ENCODE measurements around the gene EIF4G1. TPM values are rescaled to one million over a fixed set of nuclear protein-coding genes. Genes with fewer than 3 reads are reported as not detected.

Gene EIF4G1
- total and polyA plus RNA-seq, 10 of the 15 experiments (the other 5 are each of a cell fraction or from before 2014, with no cell fraction given) = 5.7 to 462 (median 237) TPM

DNA sequence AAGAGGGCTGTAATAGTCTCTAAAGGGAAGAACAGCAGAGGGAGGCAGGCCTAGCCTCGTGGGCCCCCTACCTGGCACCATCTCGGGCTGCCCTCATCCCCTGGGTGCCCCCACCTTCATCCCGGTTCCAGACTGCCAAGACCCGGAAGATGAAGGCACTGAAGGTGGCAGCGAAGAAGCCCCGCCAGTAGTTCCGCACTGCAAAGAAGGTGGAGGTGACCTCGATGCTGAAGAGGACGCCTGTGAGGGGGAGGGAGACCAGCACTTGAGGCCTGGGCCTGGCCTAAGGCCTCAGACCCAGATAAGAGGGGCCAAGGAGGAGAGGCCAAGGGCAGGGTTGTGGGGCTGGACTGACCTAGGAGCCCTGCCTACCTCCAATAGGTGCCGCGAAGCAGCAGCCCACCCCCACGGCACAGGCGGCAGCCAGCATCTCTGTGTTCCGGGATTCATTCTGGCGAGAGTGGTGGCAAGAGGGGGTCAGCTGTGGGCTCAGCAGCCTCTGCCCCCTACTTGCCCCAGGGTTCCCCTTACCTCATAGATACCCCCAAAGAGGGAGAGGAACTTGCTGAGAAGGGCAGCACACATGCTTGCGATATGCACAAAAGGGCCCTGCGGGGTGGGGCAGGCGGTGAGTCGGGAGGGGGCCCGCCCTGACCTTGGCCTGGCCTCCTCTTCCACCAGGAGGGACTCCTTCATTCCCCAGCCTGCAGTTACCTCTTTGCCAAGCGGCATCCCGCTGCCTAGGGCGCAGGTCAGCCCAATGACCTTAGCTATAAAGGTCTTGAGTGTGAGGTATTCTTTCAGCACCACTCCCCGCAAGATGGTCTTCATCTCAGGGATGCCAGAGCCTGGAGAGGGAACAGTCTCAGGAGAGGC is 43.1 kb downstream of the EIF4G1 start (continued):
- no peak for TF ChIP-seq GABPA (IDR thresholded peaks at IDR 0.05; ENCODE audit: low read depth)

DNA sequence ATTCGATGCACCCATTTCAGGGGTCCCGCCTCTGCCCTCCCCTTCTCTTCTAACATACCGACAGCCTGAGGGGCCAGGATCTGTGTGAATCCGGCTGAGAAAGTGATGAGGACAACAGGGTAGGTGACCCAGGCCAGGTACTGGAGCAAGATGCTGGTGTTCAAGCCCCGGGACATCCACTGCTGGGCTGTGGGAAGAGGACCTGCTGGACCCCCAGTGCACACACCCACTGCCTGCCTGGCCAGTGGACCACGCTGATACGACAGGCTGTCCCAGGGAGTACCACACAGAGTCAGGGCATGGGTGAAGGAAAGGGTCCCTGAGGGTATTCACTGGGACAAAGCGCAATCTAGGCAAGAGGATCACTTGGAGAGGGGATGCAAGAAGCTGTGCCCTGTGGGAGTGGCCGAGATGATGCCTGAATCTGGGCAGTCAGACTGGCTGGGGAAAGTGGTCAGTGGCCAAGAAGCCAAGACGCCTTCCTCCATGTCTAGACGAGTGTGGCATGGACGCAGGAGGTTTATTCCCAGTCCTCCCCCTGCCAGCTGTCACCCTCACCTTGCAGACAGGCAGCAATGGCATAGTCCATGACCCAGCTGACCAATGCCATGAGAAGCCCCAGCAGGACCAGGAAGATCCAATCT is 43.8 kb downstream of the EIF4G1 start:
- no peaks in the 10 kb centered on the region for H3K9me3 ChIP-seq (replicated peaks; ENCODE audit: control insufficient read depth, insufficient read depth, low read length)
- WGBS (ENCODE audit: insufficient coverage, insufficient replicate concordance, low lambda C conversion rate, missing lambda C conversion rate) = 59% methylated on average over 12 of the region's 12 CpGs
- H3K36me3 ChIP-seq (ENCODE audit: control insufficient read depth in 2 of 2, insufficient read depth in 2 of 2, low read length in 1 of 2) = no peaks in the 10 kb centered on the region
- H3K4me1 ChIP-seq (ENCODE audit: control insufficient read depth, insufficient read depth, low read length) = peaks cover 6% of the 10 kb centered on the region
- H3K79me2 ChIP-seq (ENCODE audit: control insufficient read depth, insufficient read depth, low read length) = peaks cover under 1% of the 10 kb centered on the region
- POLR2A ChIA-PET = no interaction called here
- BruUV-seq (replicated peaks) = no TSS peak
- no peak overlapping the region for H3K4me3 ChIP-seq
- intact Hi-C loops (cut with micrococcal nuclease; ENCODE audit: unreplicated experiment) = no loop called here
- TF ChIP-seq, protein P1, sequence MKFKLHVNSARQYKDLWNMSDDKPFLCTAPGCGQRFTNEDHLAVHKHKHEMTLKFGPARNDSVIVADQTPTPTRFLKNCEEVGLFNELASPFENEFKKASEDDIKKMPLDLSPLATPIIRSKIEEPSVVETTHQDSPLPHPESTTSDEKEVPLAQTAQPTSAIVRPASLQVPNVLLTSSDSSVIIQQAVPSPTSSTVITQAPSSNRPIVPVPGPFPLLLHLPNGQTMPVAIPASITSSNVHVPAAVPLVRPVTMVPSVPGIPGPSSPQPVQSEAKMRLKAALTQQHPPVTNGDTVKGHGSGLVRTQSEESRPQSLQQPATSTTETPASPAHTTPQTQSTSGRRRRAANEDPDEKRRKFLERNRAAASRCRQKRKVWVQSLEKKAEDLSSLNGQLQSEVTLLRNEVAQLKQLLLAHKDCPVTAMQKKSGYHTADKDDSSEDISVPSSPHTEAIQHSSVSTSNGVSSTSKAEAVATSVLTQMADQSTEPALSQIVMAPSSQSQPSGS (IDR thresholded peaks at IDR 0.05; ENCODE audit: low read length) = no peak
- TF ChIP-seq, protein P2, sequence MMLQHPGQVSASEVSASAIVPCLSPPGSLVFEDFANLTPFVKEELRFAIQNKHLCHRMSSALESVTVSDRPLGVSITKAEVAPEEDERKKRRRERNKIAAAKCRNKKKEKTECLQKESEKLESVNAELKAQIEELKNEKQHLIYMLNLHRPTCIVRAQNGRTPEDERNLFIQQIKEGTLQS (IDR thresholded peaks at IDR 0.05; ENCODE audit: borderline replicate concordance, extremely low read depth, low read depth, low read length) = no peak
- TF ChIP-seq, protein P3, sequence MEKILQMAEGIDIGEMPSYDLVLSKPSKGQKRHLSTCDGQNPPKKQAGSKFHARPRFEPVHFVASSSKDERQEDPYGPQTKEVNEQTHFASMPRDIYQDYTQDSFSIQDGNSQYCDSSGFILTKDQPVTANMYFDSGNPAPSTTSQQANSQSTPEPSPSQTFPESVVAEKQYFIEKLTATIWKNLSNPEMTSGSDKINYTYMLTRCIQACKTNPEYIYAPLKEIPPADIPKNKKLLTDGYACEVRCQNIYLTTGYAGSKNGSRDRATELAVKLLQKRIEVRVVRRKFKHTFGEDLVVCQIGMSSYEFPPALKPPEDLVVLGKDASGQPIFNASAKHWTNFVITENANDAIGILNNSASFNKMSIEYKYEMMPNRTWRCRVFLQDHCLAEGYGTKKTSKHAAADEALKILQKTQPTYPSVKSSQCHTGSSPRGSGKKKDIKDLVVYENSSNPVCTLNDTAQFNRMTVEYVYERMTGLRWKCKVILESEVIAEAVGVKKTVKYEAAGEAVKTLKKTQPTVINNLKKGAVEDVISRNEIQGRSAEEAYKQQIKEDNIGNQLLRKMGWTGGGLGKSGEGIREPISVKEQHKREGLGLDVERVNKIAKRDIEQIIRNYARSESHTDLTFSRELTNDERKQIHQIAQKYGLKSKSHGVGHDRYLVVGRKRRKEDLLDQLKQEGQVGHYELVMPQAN (conservative IDR thresholded peaks at IDR 0.05) = no peak
- H3K27me3 ChIP-seq (replicated peaks in 1 of 2; ENCODE audit: control insufficient read depth in 2 of 2, insufficient read depth in 2 of 2, low read length in 1 of 2) = no peaks in the 10 kb centered on the region; a peak in 1 of 4 replicates
- RAD21 ChIA-PET (ENCODE audit: unreplicated experiment) = no interaction called here
- H3K4me2 ChIP-seq (ENCODE audit: control insufficient read depth, insufficient read depth) = no peak overlapping the region
- no peaks in the 10 kb centered on the region for H4K20me1 ChIP-seq (ENCODE audit: control insufficient read depth, insufficient read depth)
- in situ Hi-C loops (cut with MboI) = no loop called here
- FAIRE-seq (no peak), ATAC-seq (no peak), DNase-seq (ENCODE audit: low read depth, low spot score) (no peak)
- no peak overlapping the region for H2AFZ ChIP-seq (ENCODE audit: control insufficient read depth, low read depth, low read length)
- no peak overlapping the region for H3K9ac ChIP-seq (ENCODE audit: control insufficient read depth, insufficient read depth, low read length)
- H3K27ac ChIP-seq (ENCODE audit: control insufficient read depth, insufficient read depth) = no peak overlapping the region
- SMC1A ChIA-PET (ENCODE audit: uncharacterized antibody, unreplicated experiment) = no interaction called here
- CTCF ChIA-PET = no interaction called here
